ENCODE data around the gene ARHGAP27.

The ARHGAP27 gene

GRCh38 chr17:45430738-45431530 is 1.7 kb downstream of the ARHGAP27 start:
- DNase-seq (ENCODE audit: low read depth in 3 of 3), result peak in 1 of 3 experiments; percentile 35

- DNase-seq (ENCODE audit: low read depth in 3 of 3), result no peak
Observed at GRCh38 chr17:45430006-45430737, 2.5 kb downstream of the ARHGAP27 start.

GRCh38 chr17:45429339-45430005 is 3.2 kb downstream of the ARHGAP27 start:
- no peak for DNase-seq (ENCODE audit: low read depth in 3 of 3)

- no peak for DNase-seq (ENCODE audit: low read depth in 3 of 3)
Observed at GRCh38 chr17:45428931-45429338, 3.7 kb downstream of the ARHGAP27 start.

GRCh38 chr17:45428050-45428617 is 4.5 kb downstream of the ARHGAP27 start:
- peak; percentile 52 to 75 (median 69) for DNase-seq (ENCODE audit: low read depth in 3 of 3)

GRCh38 chr17:45427181-45427835 is 5.4 kb downstream of the ARHGAP27 start:
- DNase-seq (ENCODE audit: low read depth in 3 of 3), result no peak

GRCh38 chr17:45426561-45426960 is 6.1 kb downstream of the ARHGAP27 start:
- no peak for DNase-seq (ENCODE audit: low read depth in 3 of 3)

GRCh38 chr17:45425984-45426413 is 6.7 kb downstream of the ARHGAP27 start:
- no peak for DNase-seq (ENCODE audit: low read depth in 3 of 3)

GRCh38 chr17:45425125-45425983 is 7.3 kb downstream of the ARHGAP27 start:
- no peak for DNase-seq (ENCODE audit: low read depth in 3 of 3)

GRCh38 chr17:45424769-45425124 is 7.9 kb downstream of the ARHGAP27 start:
- DNase-seq (ENCODE audit: low read depth in 3 of 3), result no peak

GRCh38 chr17:45423975-45424335 is 8.7 kb downstream of the ARHGAP27 start:
- no peak for DNase-seq (ENCODE audit: low read depth in 3 of 3)

GRCh38 chr17:45423304-45423974 is 9.2 kb downstream of the ARHGAP27 start:
- no peak for DNase-seq (ENCODE audit: low read depth in 3 of 3)

GRCh38 chr17:45414990-45415881 is 17.4 kb downstream of the ARHGAP27 start:
- DNase-seq (ENCODE audit: low read depth in 3 of 3), result no peak

- DNase-seq (ENCODE audit: low read depth in 3 of 3), result no peak
Observed at GRCh38 chr17:45413498-45413923, 19.2 kb downstream of the ARHGAP27 start.

- no peak for DNase-seq (ENCODE audit: low read depth in 3 of 3)
Observed at GRCh38 chr17:45411348-45412105, 21.1 kb downstream of the ARHGAP27 start.

GRCh38 chr17:45410144-45411091 is 22.3 kb downstream of the ARHGAP27 start:
- DNase-seq (ENCODE audit: low read depth in 3 of 3), result peak; percentile 34 to 61 (median 36)

- no peak for DNase-seq (ENCODE audit: low read depth in 3 of 3)
Observed at GRCh38 chr17:45409659-45410076, 23.0 kb downstream of the ARHGAP27 start.

Data from stimulated activated CD4-positive, alpha-beta T cell treated with anti-CD3 and anti-CD28 coated beads, TNF-alpha, amount 100 ng/mL, for 24 hours (primary cell).